ENCODE measurements around the gene RCC2. TPM values are rescaled to one million over a fixed set of nuclear protein-coding genes. Genes with fewer than 3 reads are reported as not detected.
"Not testable (repeated sequence)": the region's sequence is repeated elsewhere in the genome, so short reads cannot be mapped to it uniquely, and the experiment has no call there.

Gene RCC2
- total RNA-seq, 1 donor from 2014 or later = 73.5 TPM

GRCh38 chr1:17416389-17416788 lies 23.1 kb downstream of the RCC2 start:
- ATAC-seq = no peak

GRCh38 chr1:17414022-17414421 lies 25.5 kb downstream of the RCC2 start:
- ATAC-seq = no peak

GRCh38 chr1:17412093-17412870 lies 27.2 kb downstream of the RCC2 start:
- ATAC-seq = peak; percentile 73

GRCh38 chr1:17409391-17409811 lies 30.1 kb downstream of the RCC2 start:
- ATAC-seq = no peak

- not testable (repeated sequence) for ATAC-seq
Measured at GRCh38 chr1:17407786-17408514, 31.5 kb downstream of the RCC2 start.

GRCh38 chr1:17406760-17407475 lies 32.6 kb downstream of the RCC2 start:
- ATAC-seq = not testable (repeated sequence)

- ATAC-seq = peak; percentile 71
Measured at GRCh38 chr1:17405898-17406759, 33.3 kb downstream of the RCC2 start.

- no peak for ATAC-seq
Measured at GRCh38 chr1:17404820-17405219, 34.7 kb downstream of the RCC2 start.

GRCh38 chr1:17404034-17404684 lies 35.3 kb downstream of the RCC2 start:
- ATAC-seq = no peak

- peak; percentile 69 for ATAC-seq
Measured at GRCh38 chr1:17403081-17403480, 36.4 kb downstream of the RCC2 start.

GRCh38 chr1:17401841-17402240 lies 37.6 kb downstream of the RCC2 start:
- no peak for ATAC-seq

- ATAC-seq = no peak
Measured at GRCh38 chr1:17400725-17401341, 38.6 kb downstream of the RCC2 start.

- no peak for ATAC-seq
Measured at GRCh38 chr1:17397910-17398695, 41.4 kb downstream of the RCC2 start.

- peak; percentile 31 for ATAC-seq
Measured at GRCh38 chr1:17393230-17393629, 46.2 kb downstream of the RCC2 start.

- ATAC-seq = no peak
Measured at GRCh38 chr1:17392199-17392740, 47.2 kb downstream of the RCC2 start.

- no peak for ATAC-seq
Measured at GRCh38 chr1:17381161-17381560, 58.3 kb downstream of the RCC2 start.

- ATAC-seq = peak; percentile 68
Measured at GRCh38 chr1:17377325-17377953, 62.0 kb downstream of the RCC2 start.

GRCh38 chr1:17375651-17376050 lies 63.8 kb downstream of the RCC2 start:
- ATAC-seq = no peak

GRCh38 chr1:17372955-17373354 lies 66.5 kb downstream of the RCC2 start:
- ATAC-seq = no peak

- no peak for ATAC-seq
Measured at GRCh38 chr1:17371896-17372295, 67.6 kb downstream of the RCC2 start, which contains the start of gene PADI6. PADI6 (plus strand) TSS chr1:17372196; CDS start chr1:17372246, 50 bp downstream.
